Erythroblast (primary cell): ENCODE data around the gene TRANK1.

Experiments used
- GATA1 ChIP-seq: IDR thresholded peaks from 2 replicates; pipeline ENCODE4 v1.6.1; 2011; ENCODE audit warnings: low read depth, mild to moderate bottlenecking, control low read depth, low read length, moderate library complexity
- POLR2A ChIP-seq: IDR thresholded peaks from 2 replicates; pipeline ENCODE4 v1.6.1; 2011; ENCODE audit warnings: mild to moderate bottlenecking, low read length

- TF ChIP-seq POLR2A = no peak
- no peak for TF ChIP-seq GATA1
Measured at GRCh38 chr3:36969085-36969484, 24.2 kb upstream of the TRANK1 start.
